ENCODE results near the gene MSI2. TPM values are rescaled to one million over a fixed set of nuclear protein-coding genes. Genes with fewer than 3 reads are reported as not detected.
A peak's percentile ranks its signal among the peaks of the same experiment; 100 is the strongest.

Gene MSI2
- total RNA-seq, 1 donor from 2014 or later = 30.4 TPM

DNA sequence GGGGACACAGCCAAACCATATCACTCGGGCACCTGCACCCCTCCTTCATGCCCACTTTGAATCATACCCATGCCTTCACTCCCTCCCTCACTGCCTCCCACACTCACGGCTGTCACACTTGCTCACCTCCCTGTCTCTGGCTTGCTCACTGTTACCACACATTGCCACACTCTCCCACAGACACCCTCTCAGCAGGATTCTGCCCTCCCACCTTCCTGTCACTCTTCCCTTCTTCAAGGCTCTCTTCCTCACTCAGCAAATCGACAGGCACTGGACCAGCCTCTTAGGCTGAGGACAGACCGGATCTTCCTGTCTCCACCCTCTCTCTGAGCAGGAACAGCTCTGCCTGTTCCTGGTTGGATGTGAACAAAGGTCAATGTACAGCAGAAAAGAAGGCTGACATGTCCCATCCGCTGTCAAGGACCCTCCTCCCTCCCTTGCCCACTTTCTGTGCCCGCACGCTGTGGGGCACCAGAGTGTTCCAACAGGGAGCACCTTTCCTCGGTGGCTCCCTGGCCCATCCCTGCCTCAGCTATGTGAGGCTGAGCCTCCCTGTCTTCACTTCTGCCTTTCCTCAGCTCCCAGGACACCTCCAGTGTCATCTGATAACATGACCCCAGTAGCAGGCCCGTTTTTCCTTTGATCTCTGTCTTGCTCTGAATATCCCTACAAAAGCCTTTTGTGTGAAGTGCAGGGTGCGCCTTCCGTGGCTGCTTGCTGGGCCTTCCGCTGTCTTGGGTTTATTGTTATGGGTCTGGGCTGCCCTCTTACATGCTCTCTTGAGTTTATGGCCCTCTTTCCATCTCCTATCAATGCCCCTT is 441.8 kb downstream of the MSI2 start:
- peak; percentile 32 for ATAC-seq

- no peak for ATAC-seq
Observed at GRCh38 chr17:57699751-57700219, 443.5 kb downstream of the MSI2 start.

DNA sequence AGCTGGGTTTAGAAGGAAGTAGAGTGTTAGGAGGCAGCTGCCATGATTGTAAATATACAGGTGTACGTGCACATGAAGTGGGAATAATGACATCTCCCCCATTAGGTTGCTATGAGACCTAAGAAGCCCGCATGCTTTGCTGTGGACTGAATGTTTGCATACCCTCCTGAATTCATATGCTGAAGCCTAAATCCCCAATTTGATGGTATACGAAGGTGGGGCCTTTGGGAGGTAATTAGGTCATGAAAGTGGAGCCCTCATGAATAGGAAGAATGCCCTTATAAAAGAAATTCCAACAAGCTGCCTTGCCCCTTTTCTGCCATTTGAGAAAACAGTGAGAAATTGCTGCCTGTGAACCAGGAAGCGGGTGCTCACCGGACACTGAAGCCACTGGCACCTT is 444.8 kb downstream of the MSI2 start:
- no peak for ATAC-seq

GRCh38 chr17:57703273-57703672 is 446.9 kb downstream of the MSI2 start:
- no peak for ATAC-seq

DNA sequence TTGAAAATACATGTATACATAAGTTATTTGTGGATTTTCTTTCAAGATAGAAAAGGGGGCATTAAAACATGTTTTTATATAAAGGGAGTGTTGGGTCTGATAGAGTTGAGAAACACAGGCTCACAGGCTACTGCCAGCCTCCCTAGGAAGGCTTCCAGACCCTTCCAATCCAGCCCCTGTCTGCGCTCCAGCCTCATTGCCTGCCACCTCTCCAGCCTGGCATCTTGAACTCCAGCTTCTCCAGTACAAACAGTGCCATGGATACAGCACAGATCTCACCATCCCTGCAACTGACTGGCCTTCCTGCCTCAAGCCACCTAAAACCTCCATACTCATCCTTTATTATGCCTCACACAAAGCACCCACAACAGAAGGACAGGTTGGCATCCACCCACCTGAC is 448.1 kb downstream of the MSI2 start:
- no peak for ATAC-seq

DNA sequence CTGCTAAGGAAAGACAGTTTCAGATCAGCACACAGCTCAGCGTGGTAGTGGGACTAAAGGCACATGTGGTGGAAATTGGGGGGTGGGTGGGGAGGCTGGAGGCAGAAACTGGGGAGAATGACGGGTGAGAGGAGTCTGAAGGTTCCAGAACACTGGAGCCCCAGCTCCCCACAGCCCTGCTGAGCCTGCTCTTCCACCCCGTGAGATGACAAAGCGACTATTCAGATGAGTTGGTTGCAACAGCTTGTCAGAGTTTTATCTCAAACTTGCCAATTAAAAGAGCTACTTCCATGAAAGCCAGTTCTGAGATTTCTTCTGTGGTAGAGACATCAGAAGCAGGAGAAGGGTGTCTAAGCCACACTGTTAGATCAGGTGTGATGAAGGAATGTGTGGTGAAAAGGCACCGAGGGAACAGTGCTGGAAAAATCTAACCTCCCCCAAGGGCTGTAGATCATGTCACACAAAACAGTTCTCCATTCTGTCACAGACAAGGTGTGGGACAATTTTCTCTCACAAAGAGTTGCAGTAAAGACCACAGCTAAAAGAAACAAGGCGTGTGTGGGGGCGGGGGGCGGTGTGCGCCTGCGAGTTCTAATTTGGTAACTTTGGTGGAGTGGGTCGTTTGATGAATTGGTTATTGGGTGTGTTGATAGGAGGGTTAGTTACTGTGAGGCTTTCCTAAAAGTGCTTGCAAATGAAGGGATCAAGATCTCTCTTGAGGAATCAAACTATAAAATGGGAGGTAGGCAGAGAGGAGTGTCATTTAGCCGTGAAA is 449.8 kb downstream of the MSI2 start:
- ATAC-seq = no peak

GRCh38 chr17:57706761-57707160 is 450.4 kb downstream of the MSI2 start:
- ATAC-seq = no peak

DNA sequence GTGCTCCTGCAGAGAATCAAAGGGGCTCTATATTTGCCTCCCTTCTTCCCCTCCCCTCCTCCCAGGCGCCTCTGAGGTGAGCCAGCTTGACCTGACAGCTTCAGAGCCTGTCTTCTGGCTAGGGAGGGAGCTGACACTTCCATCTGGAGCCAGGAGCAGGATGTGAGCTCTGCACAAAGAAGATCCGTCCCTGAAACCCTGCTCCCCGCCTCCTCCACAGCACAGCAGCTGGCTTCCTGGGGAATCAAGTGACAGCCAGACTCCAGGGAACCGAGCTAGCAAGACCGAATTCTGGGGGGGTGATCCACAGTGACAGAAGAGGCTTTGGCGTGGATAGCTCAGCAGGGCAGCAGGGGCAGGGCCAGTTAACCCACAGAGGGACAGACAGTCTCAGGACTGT is 451.6 kb downstream of the MSI2 start:
- no peak for ATAC-seq

DNA sequence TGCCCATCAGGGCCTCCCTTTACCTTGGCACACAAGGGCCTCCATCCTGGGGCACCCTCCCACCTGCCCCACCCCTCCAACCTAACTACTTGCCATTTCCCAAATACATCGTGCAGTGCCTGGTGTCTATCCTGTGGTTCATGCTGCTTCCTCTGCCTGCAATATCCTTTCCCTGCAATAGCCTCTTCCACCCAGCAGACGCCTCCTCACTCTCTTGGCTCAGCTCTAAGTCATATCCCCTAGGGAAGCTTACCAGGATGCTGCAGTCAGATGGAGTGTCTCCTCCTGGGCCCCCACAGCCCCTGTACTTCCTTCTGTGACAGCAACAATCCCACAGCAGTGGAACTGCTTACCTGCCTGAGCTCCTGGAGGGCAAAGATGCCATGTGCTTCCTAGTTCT is 452.1 kb downstream of the MSI2 start:
- no peak for ATAC-seq

GRCh38 chr17:57713140-57713539 is 456.8 kb downstream of the MSI2 start:
- ATAC-seq = no peak

GRCh38 chr17:57714665-57715180 is 458.4 kb downstream of the MSI2 start:
- ATAC-seq = no peak

DNA sequence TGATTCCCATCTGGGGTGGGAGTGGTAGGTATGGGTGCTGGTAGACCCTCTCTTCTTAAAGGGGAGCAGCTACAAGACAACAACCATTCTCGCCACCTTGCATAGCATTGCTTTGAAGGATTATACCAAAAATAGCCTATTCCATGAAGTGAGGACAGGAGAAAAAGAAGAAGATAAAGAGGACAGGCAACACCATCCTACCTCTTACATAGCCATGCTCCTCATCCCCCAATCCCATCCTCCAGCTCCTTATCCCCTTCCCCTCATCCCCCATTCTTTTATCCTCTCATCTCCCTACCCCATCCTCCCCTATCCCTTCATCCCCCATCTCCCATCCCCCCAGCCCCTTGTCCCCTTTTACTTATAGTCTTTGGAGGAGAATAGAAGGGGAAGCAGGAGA is 459.7 kb downstream of the MSI2 start:
- no peak for ATAC-seq

DNA sequence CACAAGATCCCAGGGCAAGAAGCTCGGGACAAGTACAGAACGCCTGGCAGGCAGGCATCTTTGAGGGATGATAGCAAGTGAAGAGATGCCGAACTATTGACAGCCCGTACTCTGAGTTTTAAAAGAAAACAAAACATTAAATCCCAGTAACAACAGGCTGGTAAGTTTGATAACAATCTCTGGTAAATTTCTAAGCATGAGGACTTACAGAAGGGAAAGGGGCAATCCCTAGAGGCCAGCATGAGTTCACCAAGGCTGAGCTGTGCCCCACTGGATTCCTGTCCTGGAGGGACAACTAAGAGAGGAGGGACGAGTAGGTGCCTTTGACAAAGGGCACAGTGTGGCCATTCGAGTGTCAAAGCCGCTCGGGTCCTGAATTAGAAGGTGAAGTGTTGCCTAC is 462.6 kb downstream of the MSI2 start:
- ATAC-seq = no peak

GRCh38 chr17:57720386-57721035 is 464.2 kb downstream of the MSI2 start:
- ATAC-seq = no peak

GRCh38 chr17:57721967-57722703 is 465.8 kb downstream of the MSI2 start:
- ATAC-seq = no peak

GRCh38 chr17:57722704-57723043 is 466.4 kb downstream of the MSI2 start:
- no peak for ATAC-seq

DNA sequence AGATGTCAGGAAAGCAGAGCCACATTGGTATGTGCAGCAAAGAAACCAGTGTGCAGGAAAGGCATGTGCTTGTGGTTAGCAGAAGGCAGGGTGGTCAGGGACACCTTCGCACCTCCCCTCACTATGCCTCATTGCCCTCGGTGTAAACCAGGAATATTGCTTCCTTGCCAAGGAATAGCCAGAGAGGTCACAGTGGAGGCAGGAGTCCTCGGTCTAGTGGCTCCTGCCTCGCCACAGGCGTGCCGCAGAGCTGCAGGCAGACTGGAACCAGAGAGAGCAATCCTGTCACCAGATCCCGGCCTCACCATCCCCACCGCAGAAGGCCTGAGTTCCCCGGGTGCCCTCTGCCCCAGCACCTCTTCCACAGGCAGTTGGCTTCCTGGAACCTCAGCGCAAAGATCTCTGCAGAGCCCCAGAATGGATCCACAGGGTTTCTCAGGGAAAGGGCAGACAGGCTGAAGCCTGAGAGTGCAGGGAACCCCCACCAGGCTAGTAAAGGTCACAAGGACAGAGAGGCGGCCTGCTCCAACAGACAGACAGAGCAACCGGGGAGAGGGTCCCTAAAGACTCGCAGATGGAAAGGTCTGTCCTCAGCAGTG is 467.2 kb downstream of the MSI2 start:
- ATAC-seq = no peak

GRCh38 chr17:57724026-57724728 is 467.9 kb downstream of the MSI2 start:
- ATAC-seq = no peak

- no peak for ATAC-seq
Observed at GRCh38 chr17:57724729-57725125, 468.4 kb downstream of the MSI2 start.

- no peak for ATAC-seq
Observed at GRCh38 chr17:57726213-57726790, 470.0 kb downstream of the MSI2 start.

- ATAC-seq = no peak
Observed at GRCh38 chr17:57726838-57727237, 470.5 kb downstream of the MSI2 start.
